ENCODE measurements around the gene CNN2.

Gene CNN2

DNA sequence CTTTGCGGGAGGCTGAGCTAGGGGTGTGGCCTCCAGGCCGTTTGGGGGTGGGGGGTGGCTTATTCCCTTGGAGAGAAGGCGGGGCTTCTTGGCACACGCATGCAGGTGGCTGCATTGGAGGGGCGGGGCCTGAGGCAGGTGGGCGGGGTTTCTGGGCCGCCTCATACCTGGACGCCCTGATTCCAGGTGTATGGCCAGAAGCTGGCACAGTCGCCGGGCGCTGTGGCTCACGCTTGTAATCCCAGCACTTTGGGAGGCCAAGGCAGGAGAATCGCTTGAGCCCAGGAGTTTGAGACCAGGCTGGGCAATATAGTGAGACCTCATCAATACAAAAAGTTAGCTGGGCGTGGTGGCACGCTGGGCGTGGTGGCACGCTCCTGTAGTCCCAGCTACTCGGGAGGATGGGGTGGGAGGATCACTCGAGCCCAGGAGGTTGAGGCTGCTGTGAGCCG, 21.3 kb downstream of the CNN2 start:
- no peak for DNase-seq

DNA sequence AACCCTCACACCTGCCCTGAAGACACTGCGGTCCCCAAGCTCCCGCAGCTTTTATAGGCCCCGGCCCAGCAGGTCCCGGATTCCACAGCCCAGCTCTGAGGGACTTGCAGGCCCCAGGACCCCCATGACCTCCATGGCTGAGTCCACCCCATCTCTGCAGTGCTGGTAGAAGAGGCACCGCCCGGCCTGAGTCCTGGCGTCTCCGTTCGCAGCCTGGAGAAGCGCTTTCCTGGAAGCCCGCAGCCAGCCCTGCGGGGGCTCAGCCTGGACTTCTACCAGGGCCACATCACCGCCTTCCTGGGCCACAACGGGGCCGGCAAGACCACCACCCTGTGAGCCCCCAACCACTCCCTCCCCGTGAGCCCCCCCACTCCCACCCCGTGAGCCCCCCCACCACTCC, 22.7 kb downstream of the CNN2 start:
- DNase-seq, result no peak

DNA sequence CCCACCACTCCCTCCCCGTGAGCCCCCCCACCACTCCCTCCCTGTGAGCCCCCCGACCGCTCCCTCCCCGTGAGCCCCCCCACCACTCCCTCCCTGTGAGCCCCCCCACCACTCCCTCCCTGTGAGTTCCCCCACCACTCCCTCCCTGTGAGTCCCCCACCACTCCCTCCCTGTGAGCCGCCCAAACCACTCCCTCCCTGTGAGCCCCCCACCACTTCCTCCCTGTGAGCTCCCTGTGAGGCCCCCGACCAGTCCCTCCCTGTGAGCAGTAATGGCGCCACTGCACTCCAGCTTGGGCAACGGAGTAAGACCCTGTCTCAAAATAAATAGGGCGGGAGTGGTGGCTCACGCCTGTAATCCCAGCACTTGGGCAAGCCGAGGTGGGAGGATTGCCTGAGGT, 23.4 kb downstream of the CNN2 start:
- DNase-seq, result no peak

DNA sequence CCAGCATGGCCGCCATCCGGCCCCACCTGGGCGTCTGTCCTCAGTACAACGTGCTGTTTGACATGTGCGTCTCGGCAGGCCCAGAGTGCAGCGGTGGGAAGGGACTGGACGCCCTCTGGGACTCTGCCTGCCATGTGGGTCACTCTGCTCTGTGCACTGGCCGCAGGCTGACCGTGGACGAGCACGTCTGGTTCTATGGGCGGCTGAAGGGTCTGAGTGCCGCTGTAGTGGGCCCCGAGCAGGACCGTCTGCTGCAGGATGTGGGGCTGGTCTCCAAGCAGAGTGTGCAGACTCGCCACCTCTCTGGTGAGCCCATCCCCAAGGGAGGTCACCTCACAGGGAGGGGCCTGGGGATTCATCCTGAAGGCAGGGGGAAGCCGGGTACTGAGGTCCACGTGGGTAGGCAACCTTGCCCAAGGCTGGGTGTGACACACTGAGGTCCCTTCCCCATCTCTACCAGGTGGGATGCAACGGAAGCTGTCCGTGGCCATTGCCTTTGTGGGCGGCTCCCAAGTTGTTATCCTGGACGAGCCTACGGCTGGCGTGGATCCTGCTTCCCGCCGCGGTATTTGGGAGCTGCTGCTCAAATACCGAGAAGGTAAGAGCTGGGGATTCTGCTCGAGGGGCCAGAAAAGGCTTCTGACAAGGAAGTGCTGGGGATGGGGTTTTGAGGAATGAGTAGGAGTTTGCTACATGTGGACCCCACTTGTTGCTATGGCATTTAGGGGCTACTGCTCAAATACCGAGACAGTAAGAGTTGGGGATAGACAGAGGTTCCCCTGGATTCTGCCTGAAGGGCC, 24.8 kb downstream of the CNN2 start:
- no peak for DNase-seq

DNA sequence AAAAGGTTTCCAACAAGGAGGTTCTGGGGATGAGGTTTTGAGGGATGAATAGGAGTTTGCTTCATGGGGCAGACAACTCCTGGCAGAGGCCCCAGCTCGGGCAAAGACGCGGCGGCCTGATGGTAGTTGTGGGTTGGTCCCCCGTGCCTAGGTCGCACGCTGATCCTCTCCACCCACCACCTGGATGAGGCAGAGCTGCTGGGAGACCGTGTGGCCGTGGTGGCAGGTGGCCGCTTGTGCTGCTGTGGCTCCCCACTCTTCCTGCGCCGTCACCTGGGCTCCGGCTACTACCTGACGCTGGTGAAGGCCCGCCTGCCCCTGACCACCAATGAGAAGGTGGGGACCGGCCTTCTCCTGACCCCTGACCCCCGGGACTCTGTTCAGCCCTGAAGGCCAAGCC, 25.4 kb downstream of the CNN2 start:
- no peak for DNase-seq

DNA sequence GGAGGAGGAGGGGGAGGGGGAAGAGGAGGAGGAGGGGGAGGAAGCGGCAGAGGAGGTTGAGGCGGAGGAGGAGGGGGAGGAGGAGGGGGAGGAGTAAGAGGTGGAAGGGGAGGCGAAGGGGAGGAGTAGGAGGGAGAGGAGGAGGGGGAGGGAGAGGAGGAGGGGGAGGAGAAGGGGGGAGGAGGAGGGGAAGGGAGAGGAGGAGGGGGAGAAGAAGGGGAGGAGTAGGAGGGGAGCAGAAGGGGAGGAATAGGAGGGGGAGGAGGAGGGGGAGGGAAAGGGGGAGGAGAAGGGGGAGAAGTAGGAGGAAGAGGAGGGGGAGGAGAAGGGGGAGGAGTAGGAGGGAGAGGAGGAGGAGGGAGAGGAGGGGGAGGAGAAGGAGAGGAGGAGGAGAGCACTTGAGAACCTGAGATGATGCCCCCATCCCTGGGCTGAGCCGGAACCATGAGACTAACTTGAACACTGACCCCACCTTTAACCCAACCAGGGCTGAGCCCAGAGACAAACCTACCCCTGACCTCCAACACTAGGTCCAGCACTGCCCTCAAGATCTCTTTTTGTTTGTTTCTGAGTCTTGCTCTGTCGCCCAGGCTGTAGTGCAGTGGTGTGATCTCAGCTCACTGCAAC, 26.1 kb downstream of the CNN2 start:
- DNase-seq, result no peak

DNA sequence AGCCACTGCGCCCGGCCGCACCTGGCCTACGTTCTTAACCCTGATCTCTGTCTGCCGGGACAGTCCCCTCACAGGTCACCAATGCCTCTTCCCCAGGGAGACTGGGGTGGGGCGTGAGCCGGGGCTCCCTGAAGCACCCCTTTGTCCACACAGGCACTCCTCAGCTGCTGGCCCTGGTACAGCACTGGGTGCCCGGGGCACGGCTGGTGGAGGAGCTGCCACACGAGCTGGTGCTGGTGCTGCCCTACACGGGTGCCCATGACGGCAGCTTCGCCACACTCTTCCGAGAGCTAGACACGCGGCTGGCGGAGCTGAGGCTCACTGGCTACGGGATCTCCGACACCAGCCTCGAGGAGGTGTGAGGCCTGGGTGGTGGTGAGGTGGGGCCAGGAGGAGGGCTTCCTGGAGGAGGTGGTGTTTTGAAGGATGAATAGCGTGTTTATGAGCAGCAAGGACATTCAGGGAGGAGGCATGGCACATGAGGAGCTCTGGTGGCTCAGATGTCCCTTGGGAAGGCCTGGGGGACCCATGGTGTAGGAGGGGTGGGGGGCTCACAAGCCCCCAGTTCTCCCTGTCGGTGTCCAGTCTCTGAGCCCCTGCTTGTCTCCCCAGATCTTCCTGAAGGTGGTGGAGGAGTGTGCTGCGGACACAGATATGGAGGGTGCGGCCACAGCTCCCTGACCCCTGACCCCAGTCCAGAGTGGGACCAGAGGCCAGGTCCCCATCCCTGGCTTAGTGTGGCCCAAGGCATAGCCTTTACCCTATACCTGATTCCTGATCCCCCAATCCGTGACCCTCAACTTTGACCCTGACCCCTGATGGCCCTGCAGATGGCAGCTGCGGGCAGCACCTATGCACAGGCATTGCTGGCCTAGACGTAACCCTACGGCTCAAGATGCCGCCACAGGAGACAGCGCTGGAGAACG, 27.0 kb downstream of the CNN2 start:
- DNase-seq, result no peak

DNA sequence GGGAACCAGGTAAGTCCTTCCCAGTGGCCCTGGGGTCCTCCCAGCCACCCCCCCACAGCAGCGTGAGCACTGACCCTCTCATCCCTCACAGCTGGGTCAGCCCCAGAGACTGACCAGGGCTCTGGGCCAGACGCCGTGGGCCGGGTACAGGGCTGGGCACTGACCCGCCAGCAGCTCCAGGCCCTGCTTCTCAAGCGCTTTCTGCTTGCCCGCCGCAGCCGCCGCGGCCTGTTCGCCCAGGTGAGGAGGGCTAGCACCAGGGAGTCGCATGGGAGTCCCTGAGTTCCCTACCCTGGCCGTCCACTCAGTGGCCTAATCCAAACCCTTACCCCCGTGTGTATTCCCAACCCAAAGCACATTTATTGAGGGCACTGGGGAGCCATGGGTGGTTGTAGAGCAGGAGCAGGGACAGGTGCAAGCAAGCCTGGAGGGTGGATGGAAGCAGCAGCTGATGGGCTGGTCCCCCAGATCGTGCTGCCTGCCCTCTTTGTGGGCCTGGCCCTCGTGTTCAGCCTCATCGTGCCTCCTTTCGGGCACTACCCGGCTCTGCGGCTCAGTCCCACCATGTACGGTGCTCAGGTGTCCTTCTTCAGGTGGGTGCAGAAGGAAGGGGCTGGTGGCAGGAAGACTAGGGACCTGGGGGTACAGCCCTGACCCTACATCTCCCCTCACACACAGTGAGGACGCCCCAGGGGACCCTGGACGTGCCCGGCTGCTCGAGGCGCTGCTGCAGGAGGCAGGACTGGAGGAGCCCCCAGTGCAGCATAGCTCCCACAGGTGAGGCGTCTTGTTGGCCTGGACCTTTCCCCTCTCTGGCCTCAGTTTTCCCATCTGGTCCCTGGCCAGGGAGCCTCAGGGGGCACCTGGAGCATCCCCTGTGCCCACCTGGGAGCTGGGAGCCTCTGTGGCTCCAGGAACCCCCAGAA, 28.0 kb downstream of the CNN2 start:
- no peak for DNase-seq

DNA sequence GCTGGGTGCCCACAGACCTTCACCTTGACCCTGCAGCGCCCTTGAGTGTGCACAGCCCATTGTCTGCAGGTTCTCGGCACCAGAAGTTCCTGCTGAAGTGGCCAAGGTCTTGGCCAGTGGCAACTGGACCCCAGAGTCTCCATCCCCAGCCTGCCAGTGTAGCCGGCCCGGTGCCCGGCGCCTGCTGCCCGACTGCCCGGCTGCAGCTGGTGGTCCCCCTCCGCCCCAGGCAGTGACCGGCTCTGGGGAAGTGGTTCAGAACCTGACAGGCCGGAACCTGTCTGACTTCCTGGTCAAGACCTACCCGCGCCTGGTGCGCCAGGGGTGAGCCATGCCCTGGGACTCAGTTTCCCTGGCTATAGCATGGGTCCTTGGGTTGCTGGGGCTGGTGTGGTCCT, 28.6 kb downstream of the CNN2 start:
- no peak for DNase-seq

DNA sequence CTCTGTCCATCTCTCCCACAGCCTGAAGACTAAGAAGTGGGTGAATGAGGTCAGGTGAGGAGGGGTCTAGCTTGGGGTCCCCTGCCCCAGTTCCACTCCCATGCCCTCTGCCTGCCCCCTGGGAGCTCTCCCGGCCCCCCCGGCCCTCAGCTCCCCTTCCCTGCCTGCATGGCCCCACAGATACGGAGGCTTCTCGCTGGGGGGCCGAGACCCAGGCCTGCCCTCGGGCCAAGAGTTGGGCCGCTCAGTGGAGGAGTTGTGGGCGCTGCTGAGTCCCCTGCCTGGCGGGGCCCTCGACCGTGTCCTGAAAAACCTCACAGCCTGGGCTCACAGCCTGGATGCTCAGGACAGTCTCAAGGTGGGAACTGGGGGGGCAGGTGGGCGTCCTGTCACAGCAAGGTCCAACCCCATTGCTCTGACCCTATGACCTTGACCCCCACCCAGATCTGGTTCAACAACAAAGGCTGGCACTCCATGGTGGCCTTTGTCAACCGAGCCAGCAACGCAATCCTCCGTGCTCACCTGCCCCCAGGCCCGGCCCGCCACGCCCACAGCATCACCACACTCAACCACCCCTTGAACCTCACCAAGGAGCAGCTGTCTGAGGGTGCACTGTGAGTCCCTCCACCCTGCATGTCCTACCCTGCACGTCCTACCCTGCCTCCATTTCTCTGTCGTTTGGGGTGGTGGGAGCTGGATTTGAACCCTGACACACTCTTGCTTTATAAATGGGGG, 29.6 kb downstream of the CNN2 start:
- DNase-seq, result no peak

DNA sequence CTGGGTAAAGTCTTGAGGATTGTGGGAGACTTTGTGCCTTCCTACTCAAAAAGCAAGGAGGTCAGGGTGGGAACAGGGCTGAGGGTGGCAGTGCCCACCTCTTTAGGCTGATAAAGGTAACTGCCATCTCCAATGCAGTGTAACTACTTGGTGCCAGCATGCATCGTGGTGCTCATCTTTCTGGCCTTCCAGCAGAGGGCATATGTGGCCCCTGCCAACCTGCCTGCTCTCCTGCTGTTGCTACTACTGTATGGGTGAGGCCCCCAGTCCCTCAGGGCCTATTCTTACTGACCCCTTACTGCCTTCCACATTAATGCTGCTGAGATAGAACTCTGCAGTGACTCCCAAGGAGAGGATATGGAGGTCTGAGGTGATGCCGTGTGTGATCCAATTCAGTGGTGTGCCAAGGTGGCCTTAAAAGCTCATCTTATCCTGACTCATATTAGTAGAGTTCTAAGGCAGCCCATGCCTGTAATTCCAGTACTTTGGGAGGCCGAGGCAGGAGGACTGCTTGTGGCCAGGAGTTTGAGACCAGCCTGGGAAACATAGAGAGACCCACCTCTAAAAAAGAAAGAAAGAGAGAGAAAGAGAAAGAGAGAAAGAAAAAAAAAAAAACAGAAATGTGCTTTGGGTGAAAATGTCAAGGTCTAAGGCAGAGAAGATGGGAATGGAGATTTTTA, 30.9 kb downstream of the CNN2 start:
- no peak for DNase-seq

DNA sequence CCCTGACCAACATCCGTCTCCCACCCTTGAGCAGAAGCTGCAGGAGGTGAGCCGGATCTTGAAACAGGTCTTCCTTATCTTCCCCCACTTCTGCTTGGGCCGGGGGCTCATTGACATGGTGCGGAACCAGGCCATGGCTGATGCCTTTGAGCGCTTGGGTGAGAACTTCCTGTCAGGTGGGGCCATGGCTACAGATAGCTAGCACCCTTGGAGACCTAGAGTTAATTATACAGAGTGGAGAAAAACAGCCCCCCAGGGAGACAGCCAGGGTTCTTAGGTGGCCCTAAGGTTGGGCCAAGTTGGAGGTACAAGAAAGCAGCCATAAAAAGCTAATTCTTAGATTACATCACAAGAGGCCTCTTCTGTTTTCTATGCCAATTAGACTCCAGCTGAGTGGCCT, 31.7 kb downstream of the CNN2 start:
- no peak for DNase-seq

DNA sequence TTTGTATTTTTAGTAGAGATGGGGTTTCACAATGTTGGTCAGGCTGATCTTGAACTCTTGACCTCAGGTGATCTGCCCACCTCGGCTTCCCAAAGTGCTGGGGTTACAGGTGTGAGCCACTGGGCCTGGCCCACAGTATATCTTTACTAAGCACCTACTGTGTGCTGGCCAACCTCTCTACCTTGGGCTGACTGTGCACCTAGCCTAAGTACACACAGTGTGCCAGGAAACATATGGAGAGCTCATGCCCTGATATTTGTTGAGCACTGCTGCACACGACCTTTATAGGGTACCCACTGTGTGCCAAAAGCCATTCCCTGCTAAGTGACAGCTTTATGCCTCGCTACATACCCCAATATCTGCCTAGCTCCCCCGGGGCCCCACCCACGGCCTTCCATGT, 34.3 kb downstream of the CNN2 start:
- no peak for DNase-seq

DNA sequence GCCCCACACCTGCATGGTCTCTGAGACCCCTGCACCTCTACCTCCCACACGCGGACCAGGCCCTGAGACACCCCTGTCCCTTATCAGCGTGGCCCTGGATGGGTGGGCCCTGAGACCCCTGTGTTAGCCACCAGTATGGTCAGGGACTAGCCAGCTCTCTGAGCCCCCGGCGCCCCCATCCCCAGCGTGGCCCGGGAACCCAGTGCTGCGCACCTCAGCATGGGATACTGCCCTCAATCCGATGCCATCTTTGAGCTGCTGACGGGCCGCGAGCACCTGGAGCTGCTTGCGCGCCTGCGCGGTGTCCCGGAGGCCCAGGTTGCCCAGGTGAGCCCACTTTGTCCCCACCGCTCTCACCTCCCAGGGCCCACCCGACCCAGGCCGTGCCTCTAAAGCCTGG, 35.6 kb downstream of the CNN2 start:
- no peak for DNase-seq

DNA sequence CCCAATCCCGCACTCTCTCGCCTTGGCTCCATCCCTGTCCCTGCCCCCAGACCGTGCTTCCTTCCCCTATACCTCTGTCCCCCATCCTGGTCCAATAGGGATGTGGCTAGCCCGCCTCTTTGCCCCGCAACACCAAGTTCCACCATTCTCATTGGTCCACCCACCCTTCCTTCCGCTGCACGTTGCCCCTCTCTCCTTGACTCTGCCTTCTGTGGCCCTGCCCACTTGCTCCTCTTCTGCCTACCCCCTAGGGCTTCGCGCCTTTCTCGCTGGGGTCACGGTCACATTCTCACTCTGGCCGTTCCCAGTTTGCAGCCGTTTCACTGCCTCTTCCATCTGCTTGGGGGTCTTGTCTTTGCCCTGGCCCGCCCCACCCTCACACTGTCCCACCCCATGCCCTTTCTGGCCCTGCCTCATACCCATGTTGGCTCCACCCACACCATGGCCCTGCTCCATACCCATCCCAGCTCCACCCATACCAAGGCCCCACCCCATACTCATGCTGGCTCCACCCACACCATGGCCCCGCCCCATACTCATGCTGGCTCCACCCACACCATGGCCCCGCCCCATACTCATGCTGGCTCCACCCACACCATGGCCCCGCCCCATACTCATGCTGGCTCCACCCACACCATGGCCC, 36.1 kb downstream of the CNN2 start:
- DNase-seq, result no peak

DNA sequence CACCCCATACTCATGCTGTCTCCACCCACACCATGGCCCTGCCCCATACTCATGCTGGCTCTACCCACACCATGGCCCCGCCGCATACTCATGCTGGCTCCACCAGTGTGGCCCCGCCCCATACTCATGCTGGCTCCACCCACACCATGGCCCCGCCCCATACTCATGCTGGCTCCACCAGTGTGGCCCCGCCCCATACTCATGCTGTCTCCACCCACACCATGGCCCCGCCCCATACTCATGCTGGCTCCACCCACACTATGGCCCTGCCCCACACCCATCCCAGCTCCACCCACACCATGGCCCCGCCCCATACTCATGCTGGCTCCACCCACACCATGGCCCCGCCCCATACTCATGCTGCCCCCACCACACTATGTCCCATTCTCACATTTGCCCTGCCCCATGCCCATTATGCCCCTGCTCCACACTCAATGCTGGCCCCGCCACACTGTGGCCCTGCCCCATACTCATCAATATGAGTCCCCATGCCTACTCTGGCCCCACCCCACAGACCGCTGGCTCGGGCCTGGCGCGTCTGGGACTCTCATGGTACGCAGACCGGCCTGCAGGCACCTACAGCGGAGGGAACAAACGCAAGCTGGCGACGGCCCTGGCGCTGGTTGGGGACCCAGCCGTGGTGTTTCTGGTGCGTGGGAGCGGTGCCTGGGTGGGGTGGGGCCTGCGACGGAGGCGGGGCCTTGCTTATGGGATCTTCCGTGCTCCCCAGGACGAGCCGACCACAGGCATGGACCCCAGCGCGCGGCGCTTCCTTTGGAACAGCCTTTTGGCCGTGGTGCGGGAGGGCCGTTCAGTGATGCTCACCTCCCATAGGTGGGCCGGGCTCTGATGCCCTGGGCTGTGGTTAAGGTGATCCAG, 36.9 kb downstream of the CNN2 start:
- DNase-seq, result peak in 1 of 56 donors; percentile 43

DNA sequence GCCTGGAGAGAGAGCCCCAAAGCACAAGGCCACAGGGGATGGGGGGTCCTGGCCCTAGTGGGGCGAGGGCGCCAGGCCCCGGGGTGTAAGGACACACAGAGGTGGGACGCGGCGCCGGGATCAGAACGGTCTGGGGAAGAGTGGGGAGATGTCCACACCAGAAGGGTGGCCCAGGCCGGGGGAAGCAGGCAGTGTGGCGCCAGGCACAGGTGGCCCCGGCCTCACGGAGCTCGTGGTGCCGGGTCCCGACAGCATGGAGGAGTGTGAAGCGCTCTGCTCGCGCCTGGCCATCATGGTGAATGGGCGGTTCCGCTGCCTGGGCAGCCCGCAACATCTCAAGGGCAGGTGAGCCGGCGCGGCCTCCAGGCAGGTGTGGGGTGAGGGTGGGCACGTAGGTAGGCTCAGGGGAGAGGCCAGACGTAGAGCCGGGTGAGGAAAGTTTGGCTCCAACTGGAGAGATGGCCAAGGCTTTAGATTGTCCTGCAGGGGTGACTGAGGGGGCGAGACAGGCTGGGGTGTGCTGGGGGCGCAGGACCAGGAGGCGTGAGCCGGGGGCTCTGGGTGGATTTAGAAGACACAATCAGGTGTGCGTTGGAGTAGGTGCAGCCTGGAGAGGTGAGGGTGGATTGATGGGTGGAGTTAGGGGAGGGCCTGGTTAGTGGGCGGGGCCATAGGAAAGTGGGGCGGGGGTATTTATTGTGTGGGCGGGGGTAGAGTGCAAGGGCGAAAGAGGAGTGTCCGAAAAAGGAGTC, 37.7 kb downstream of the CNN2 start:
- DNase-seq, result no peak

Data from nucleus accumbens (tissue), 56 donors.